Endothelial cell of umbilical vein (primary cell): Measurements from ENCODE around the gene PCDHGA4. TPM values are rescaled to one million over a fixed set of nuclear protein-coding genes. Genes with fewer than 3 reads are reported as not detected.
A peak's percentile ranks its signal among the peaks of the same experiment; 100 is the strongest.

Source experiments
- Bru-seq: library from RNA; stranded (reverse); fragments of 400-500 nt; gene quantifications from one replicate; lab custom pipeline; 2021; lab: Mats Ljungman, UMichigan
- BruChase-seq, 2 experiments: library from RNA; stranded (reverse); fragments of 400-500 nt; gene quantifications; one replicate each; lab custom pipeline; 2021; lab: Mats Ljungman, UMichigan
- BruUV-seq: library from RNA; stranded (reverse); fragments of 400-500 nt; replicated peaks from 2 replicates; lab custom pipeline; 2021; lab: Mats Ljungman, UMichigan
- CTCF ChIA-PET: fragments of 300-600, 350-600 bp; sonication (Branson Sonifier 250); formaldehyde crosslinking; loops from one replicate; lab custom pipeline; 2021; ENCODE audit warnings: antibody characterized with exemption, inconsistent platforms; lab: Charles Lee
- POLR2A ChIA-PET: fragments of 300-600, 350-600 bp; sonication (Branson Sonifier 250); formaldehyde crosslinking; loops from one replicate; lab custom pipeline; 2021; ENCODE audit warnings: antibody characterized with exemption, inconsistent platforms; lab: Charles Lee
- DNase-seq: peaks from one replicate; pipeline ENCODE4 v3.0.0-alpha.2; 2011; ENCODE audit warnings: low read depth, low spot score
- FAIRE-seq: peaks from 2 replicates; lab custom pipeline; 2011; peaks lifted over from hg19 to GRCh38; lab: Jason Lieb, UNC
- H2AFZ ChIP-seq: 2 replicates; pipeline ENCODE4 v1.6.0; 2012; ENCODE audit warnings: low read depth, low read length, control low read depth, inconsistent platforms
- H3K27ac ChIP-seq: 2 replicates; pipeline ENCODE4 v1.5.1; 2011; ENCODE audit warnings: low read depth, mild to moderate bottlenecking, control low read depth, low read length, moderate library complexity; ENCODE audit not compliant: insufficient read depth
- H3K27me3 ChIP-seq, 2 experiments: 2 replicates each; pipeline versions ENCODE4 v1.6.0 to v1.6.1; 2011; ENCODE audit warnings: low read length in 2 of 2, mixed read lengths in 1 of 2; ENCODE audit not compliant: control insufficient read depth in 2 of 2, insufficient read depth in 2 of 2
- H3K36me3 ChIP-seq, 2 experiments: 2 replicates in 1 of 2; 3 replicates in 1 of 2; pipeline ENCODE4 v1.5.1; 2011; ENCODE audit warnings: low read length in 2 of 2, mild to moderate bottlenecking in 1 of 2, moderate library complexity in 1 of 2; ENCODE audit not compliant: control insufficient read depth in 2 of 2, insufficient read depth in 2 of 2; ENCODE audit errors: extremely low read depth in 1 of 2
- H3K4me1 ChIP-seq: 3 replicates; pipeline ENCODE4 v1.5.1; 2011; ENCODE audit warnings: mild to moderate bottlenecking, low read length; ENCODE audit not compliant: control insufficient read depth, insufficient read depth; ENCODE audit errors: extremely low read depth
- H3K4me2 ChIP-seq: 2 replicates; pipeline ENCODE4 v1.6.1; 2011; ENCODE audit warnings: low read length, control low read depth, mixed read lengths; ENCODE audit not compliant: insufficient read depth
- H3K4me3 ChIP-seq, 3 experiments: fragments of 200-600 bp in 1 of 3; sonication (generic), shearing (Covaris generic) in 1 of 3; replicated peaks in 1 of 3; 2 replicates each; pipeline ENCODE4 v1.5.1; 2011 to 2016; ENCODE audit warnings: control low read depth in 3 of 3, low read length in 3 of 3, mild to moderate bottlenecking in 2 of 3, inconsistent platforms in 1 of 3, low read depth in 1 of 3, moderate library complexity in 1 of 3; ENCODE audit not compliant: insufficient read depth in 1 of 3
- H3K79me2 ChIP-seq: 2 replicates; pipeline ENCODE4 v1.6.0; 2012; ENCODE audit warnings: low read length, inconsistent platforms; ENCODE audit not compliant: control insufficient read depth, insufficient read depth
- H3K9ac ChIP-seq: replicated peaks from 2 replicates; pipeline ENCODE3; 2011; ENCODE audit warnings: low read length, control low read depth; ENCODE audit not compliant: insufficient read depth; ENCODE audit errors: extremely low read depth
- H3K9me1 ChIP-seq: replicated peaks from 3 replicates; pipeline ENCODE4 v1.6.0; 2011; ENCODE audit warnings: mild to moderate bottlenecking, low read length; ENCODE audit not compliant: control insufficient read depth, insufficient read depth; ENCODE audit errors: extremely low read depth
- H3K9me3 ChIP-seq: replicated peaks from 2 replicates; pipeline ENCODE4 v1.5.1; 2012; ENCODE audit warnings: low read length, inconsistent platforms; ENCODE audit not compliant: control insufficient read depth, insufficient read depth
- H4K20me1 ChIP-seq: replicated peaks from 2 replicates; pipeline ENCODE3; 2011; ENCODE audit warnings: mild to moderate bottlenecking, low read length; ENCODE audit not compliant: control insufficient read depth, insufficient read depth; ENCODE audit errors: extremely low read depth
- POLR2AphosphoS5 ChIP-seq: IDR thresholded peaks from 2 replicates; pipeline ENCODE4 v1.6.1; 2012; ENCODE audit warnings: low read depth, mild to moderate bottlenecking, control low read depth, low read length, moderate library complexity; ENCODE audit not compliant: insufficient read depth
- dilution Hi-C: fragments of 300-500 bp; cut with MboI; formaldehyde crosslinking; loops from one replicate; pipeline ENCODE4 v1.15.0; 2019; ENCODE audit warnings: low sequenced_read_pairs; ENCODE audit not compliant: extremely low pct_ligation_motif_present
- intact Hi-C: fragments of 100-400 bp; cut with micrococcal nuclease; formaldehyde crosslinking; loops from one replicate; pipeline ENCODE4 v1.10.0; 2022
- long read RNA-seq: library from polyadenylated mRNA; stranded (forward); transcript quantifications from one replicate; pipeline ENCODE4 v2.0.0, GENCODE V29; 2021
- polyA minus RNA-seq, 3 experiments: library from RNA; depleted of rRNA, polyadenylated mRNA; stranded (reverse); fragments of >200 nt; gene quantifications; 1 replicate in 1 of 3; 2 replicates in 2 of 3; pipeline ENCODE4 v1.2.3, GENCODE V29; 2011
- polyA plus RNA-seq, 4 experiments: library from polyadenylated mRNA; depleted of rRNA in 3 of 4; stranded (reverse) in 3 of 4; unstranded in 1 of 4; fragments of >200 nt; gene quantifications; 2 replicates each; pipeline versions ENCODE4 v1.2.1 to v1.2.3, GENCODE V29; 2011 to 2012; ENCODE audit warnings: missing spikeins in 1 of 4
- total RNA-seq: library from RNA; stranded (reverse); gene quantifications from 2 replicates; pipeline ENCODE4 v1.2.3, GENCODE V29; 2021
- TF ChIP-seq, protein P1 (sequence below), 2 donors: IDR thresholded peaks; 1 replicate in 1 of 2; 2 replicates in 1 of 2; pipeline ENCODE4 v1.5.1; 2011; ENCODE audit warnings: low read length in 2 of 2, mild to moderate bottlenecking in 2 of 2, moderate library complexity in 2 of 2, control low read depth in 1 of 2, inconsistent platforms in 1 of 2, low read depth in 1 of 2; ENCODE audit not compliant: insufficient read depth in 1 of 2; ENCODE audit errors: extremely low read depth in 1 of 2

PCDHGA4 gene
- 3.0 TPM in 2 replicates for total RNA-seq
- polyA plus RNA-seq = 2.4 and 2.6 TPM in 2 replicates
- polyA plus RNA-seq (2011; cell fraction: cytosol; rRNA removed) = 0.93 and 1.5 TPM in 2 replicates
- 2.6 and 3.3 TPM in 2 replicates for polyA plus RNA-seq (2011; cell fraction: nucleus; rRNA removed)
- 1.1 and 1.5 TPM in 2 replicates for polyA plus RNA-seq (2012)
- 7.7 and 9.5 TPM in 2 replicates for polyA minus RNA-seq
- polyA minus RNA-seq (2011; cell fraction: cytosol; rRNA and poly(A)+ RNA removed) = not detected
- polyA minus RNA-seq (2011; cell fraction: nucleus; rRNA and poly(A)+ RNA removed) = 10.5 and 11.3 TPM in 2 replicates
- percentile 33 among the genes with signal in this experiment for Bru-seq, nascent RNA
- percentile 65 among the genes with signal in this experiment for BruChase-seq, experiment 1, labeled RNA remaining after a 6-hour chase
- BruChase-seq, experiment 2, labeled RNA remaining after a 2-hour chase = percentile 54 among the genes with signal in this experiment
- long read RNA-seq = 0 reads

- H3K79me2 ChIP-seq = no peaks in the 10 kb centered on the region
- no peaks in the 10 kb centered on the region for H3K9me1 ChIP-seq
- ChIA-PET POLR2A (no interaction called here), CTCF (interaction anchor here (0.6 to 3.0 kb wide), 20 partner anchors 9 to 212 kb away, joined by 3 to 25 read pairs (median 5); partner anchors contain the start of genes PCDHGA11, PCDHGA12, PCDHGA2 and PCDHGA3)
- TF ChIP-seq, protein P1, sequence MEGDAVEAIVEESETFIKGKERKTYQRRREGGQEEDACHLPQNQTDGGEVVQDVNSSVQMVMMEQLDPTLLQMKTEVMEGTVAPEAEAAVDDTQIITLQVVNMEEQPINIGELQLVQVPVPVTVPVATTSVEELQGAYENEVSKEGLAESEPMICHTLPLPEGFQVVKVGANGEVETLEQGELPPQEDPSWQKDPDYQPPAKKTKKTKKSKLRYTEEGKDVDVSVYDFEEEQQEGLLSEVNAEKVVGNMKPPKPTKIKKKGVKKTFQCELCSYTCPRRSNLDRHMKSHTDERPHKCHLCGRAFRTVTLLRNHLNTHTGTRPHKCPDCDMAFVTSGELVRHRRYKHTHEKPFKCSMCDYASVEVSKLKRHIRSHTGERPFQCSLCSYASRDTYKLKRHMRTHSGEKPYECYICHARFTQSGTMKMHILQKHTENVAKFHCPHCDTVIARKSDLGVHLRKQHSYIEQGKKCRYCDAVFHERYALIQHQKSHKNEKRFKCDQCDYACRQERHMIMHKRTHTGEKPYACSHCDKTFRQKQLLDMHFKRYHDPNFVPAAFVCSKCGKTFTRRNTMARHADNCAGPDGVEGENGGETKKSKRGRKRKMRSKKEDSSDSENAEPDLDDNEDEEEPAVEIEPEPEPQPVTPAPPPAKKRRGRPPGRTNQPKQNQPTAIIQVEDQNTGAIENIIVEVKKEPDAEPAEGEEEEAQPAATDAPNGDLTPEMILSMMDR (IDR thresholded peaks at IDR 0.05; ENCODE audit: extremely low read depth in 1 of 2, insufficient read depth in 1 of 2, low read depth in 1 of 2, low read length in 2 of 2) = peak; percentile 33 to 54
- no peak for TF ChIP-seq POLR2AphosphoS5
- H3K36me3 ChIP-seq = no peaks in the 10 kb centered on the region
- no peaks in the 10 kb centered on the region for H3K4me1 ChIP-seq
- no peaks in the 10 kb centered on the region for H4K20me1 ChIP-seq
- no peak within 1 kb of the TSS for H3K9ac ChIP-seq
- peak within 1 kb of the TSS; percentile 73 for H2AFZ ChIP-seq
- DNase-seq = peak; percentile 34
- no peaks in the 10 kb centered on the region for H3K9me3 ChIP-seq
- BruUV-seq = TSS peak; percentile 14
- dilution Hi-C loops (no loop called here), intact Hi-C loops (loop anchor here (5.0 kb wide), 1 partner anchor 207 kb away; no protein-coding TSS in a partner anchor)
- FAIRE-seq = no peak
- peak within 1 kb of the TSS; percentile 11 to 38 (median 33) for H3K4me3 ChIP-seq
- peaks cover 34 to 58% of the 10 kb centered on the region in 2 experiments for H3K27me3 ChIP-seq
- no peak within 1 kb of the TSS for H3K27ac ChIP-seq
- H3K4me2 ChIP-seq = peak within 1 kb of the TSS; percentile 38
These were observed at the start of gene PCDHGA4 for GRCh38 chr5:141354900-141355469. Gene PCDHGA4 (plus strand): TSS chr5:141355021. CDS start chr5:141355108, 87 bp downstream.
